Common myeloid progenitor, CD34-positive (primary cell): ENCODE measurements around the gene UQCR11.

ENCODE experiments used
- CTCF ChIA-PET: fragments of 350-600 bp; sonication (Branson Sonifier 250); formaldehyde crosslinking; loops from one replicate; lab custom pipeline; 2021; ENCODE audit warnings: antibody characterized with exemption; lab: Charles Lee
- POLR2A ChIA-PET: fragments of 350-600 bp; sonication (Branson Sonifier 250); formaldehyde crosslinking; loops from one replicate; lab custom pipeline; 2021; ENCODE audit warnings: antibody characterized with exemption; lab: Charles Lee
- DNase-seq, 3 donors: peaks; one replicate each; pipeline versions ENCODE4 v3.0.0 to v3.0.0-alpha.2; 2013
- H3K27ac ChIP-seq, 2 experiments: 1 replicate in 1 of 2; 2 replicates in 1 of 2; pipeline ENCODE4 v1.7.0; 2013; ENCODE audit warnings: inconsistent platforms in 2 of 2, low read length in 2 of 2, mild to moderate bottlenecking in 2 of 2, low read depth in 1 of 2, moderate library complexity in 1 of 2; ENCODE audit not compliant: severe bottlenecking in 2 of 2, insufficient read depth in 1 of 2, poor library complexity in 1 of 2
- H3K27me3 ChIP-seq, 5 experiments: replicated peaks in 2 of 5; 1 replicate in 3 of 5; 2 replicates in 2 of 5; pipeline versions ENCODE4 v1.6.1 to v1.7.0; 2013; ENCODE audit warnings: low read length in 4 of 5, mild to moderate bottlenecking in 2 of 5, moderate library complexity in 2 of 5, inconsistent platforms in 1 of 5; ENCODE audit not compliant: insufficient read depth in 5 of 5, control insufficient read depth in 4 of 5
- H3K36me3 ChIP-seq, 4 experiments: 1 replicate in 2 of 4; 2 replicates in 2 of 4; pipeline versions ENCODE4 v1.6.1 to v1.7.0; 2013; ENCODE audit warnings: low read length in 3 of 4, control low read depth in 1 of 4, mild to moderate bottlenecking in 1 of 4; ENCODE audit not compliant: control insufficient read depth in 4 of 4, insufficient read depth in 4 of 4
- H3K4me1 ChIP-seq, 4 experiments: 1 replicate in 3 of 4; 2 replicates in 1 of 4; pipeline versions ENCODE4 v1.6.1 to v1.7.1; 2013; ENCODE audit warnings: low read length in 3 of 4, mild to moderate bottlenecking in 3 of 4, control low read depth in 1 of 4, inconsistent platforms in 1 of 4, moderate library complexity in 1 of 4; ENCODE audit not compliant: control insufficient read depth in 4 of 4, insufficient read depth in 4 of 4; ENCODE audit errors: control extremely low read depth in 1 of 4
- H3K4me3 ChIP-seq, 7 experiments: 1 replicate in 4 of 7; 2 replicates in 3 of 7; pipeline versions ENCODE4 v1.5.1 to v1.7.0; 2013; ENCODE audit warnings: mild to moderate bottlenecking in 7 of 7, low read length in 6 of 7, moderate library complexity in 6 of 7, inconsistent platforms in 2 of 7, low read depth in 2 of 7, control low read depth in 1 of 7; ENCODE audit not compliant: insufficient read depth in 4 of 7, control insufficient read depth in 1 of 7; ENCODE audit errors: extremely low read depth in 1 of 7
- H3K9me3 ChIP-seq, 5 experiments: 1 replicate in 4 of 5; 2 replicates in 1 of 5; pipeline versions ENCODE4 v1.6.1 to v1.7.1; 2013; ENCODE audit warnings: low read length in 4 of 5, mild to moderate bottlenecking in 2 of 5, inconsistent platforms in 1 of 5, low read depth in 1 of 5, moderate library complexity in 1 of 5; ENCODE audit not compliant: control insufficient read depth in 4 of 5, insufficient read depth in 2 of 5; ENCODE audit errors: control extremely low read depth in 1 of 5
- WGBS: methylation state at CpG from one replicate; pipeline ENCODE4 v1.1.5; 2013; ENCODE audit not compliant: insufficient coverage; 5-methylcytosine and 5-hydroxymethylcytosine counted together

UQCR11 gene

GRCh38 chr19:1630012-1630411 is 24.8 kb upstream of the UQCR11 start:
- peaks cover 8 to 52% (median 34%) of the 10 kb centered on the region in 4 experiments for H3K36me3 ChIP-seq
- CTCF ChIA-PET, result no interaction called here
- DNase-seq, result no peak
- H3K27me3 ChIP-seq, result no peaks in the 10 kb centered on the region
- H3K27ac ChIP-seq, result no peak overlapping the region
- POLR2A ChIA-PET, result no interaction called here
- H3K9me3 ChIP-seq, result no peaks in the 10 kb centered on the region
- H3K4me3 ChIP-seq, result no peak overlapping the region
- no peaks in the 10 kb centered on the region for H3K4me1 ChIP-seq
- WGBS, result 89% methylated on average over 15 of the region's 20 CpGs

- Histone ChIP-seq H3K36me3 (peaks cover 6 to 52% (median 29%) of the 10 kb centered on the region in 4 experiments), H3K9me3 (no peaks in the 10 kb centered on the region), H3K4me3 (no peak overlapping the region), H3K4me1 (peaks cover 0 to 3% (median 0%) of the 10 kb centered on the region in 4 experiments), H3K27me3 (no peaks in the 10 kb centered on the region), H3K27ac (no peak overlapping the region)
- 97% methylated on average over 19 of the region's 24 CpGs for WGBS
- ChIA-PET POLR2A (no interaction called here), CTCF (no interaction called here)
- DNase-seq, result no peak
Measured at GRCh38 chr19:1629256-1629808, 24.1 kb upstream of the UQCR11 start.

- Histone ChIP-seq H3K4me3 (no peak overlapping the region), H3K9me3 (no peaks in the 10 kb centered on the region), H3K36me3 (peaks cover 6 to 55% (median 25%) of the 10 kb centered on the region in 4 experiments), H3K27ac (no peak overlapping the region), H3K4me1 (peaks cover 0 to 3% (median 0%) of the 10 kb centered on the region in 4 experiments), H3K27me3 (no peaks in the 10 kb centered on the region)
- POLR2A ChIA-PET, result no interaction called here
- 98% methylated on average over 16 of the region's 17 CpGs for WGBS
- DNase-seq, result no peak
- CTCF ChIA-PET, result interaction anchor here (1.1 kb wide), 1 partner anchor 15 kb away, joined by 3 read pairs; no protein-coding TSS in a partner anchor
Measured at GRCh38 chr19:1627194-1627593, 21.9 kb upstream of the UQCR11 start.

GRCh38 chr19:1626417-1627010 is 21.3 kb upstream of the UQCR11 start:
- no peak overlapping the region for H3K4me3 ChIP-seq
- ChIA-PET CTCF (interaction anchor here (1.1 kb wide), 1 partner anchor 14 kb away, joined by 3 read pairs; no protein-coding TSS in a partner anchor), POLR2A (no interaction called here)
- 99% methylated on average over 26 of the region's 32 CpGs for WGBS
- no peak overlapping the region for H3K27ac ChIP-seq
- no peak for DNase-seq
- peaks cover 6 to 52% (median 27%) of the 10 kb centered on the region in 4 experiments for H3K36me3 ChIP-seq
- no peaks in the 10 kb centered on the region for H3K9me3 ChIP-seq
- no peaks in the 10 kb centered on the region for H3K27me3 ChIP-seq
- H3K4me1 ChIP-seq, result peaks cover 0 to 3% (median 0%) of the 10 kb centered on the region in 4 experiments

- POLR2A ChIA-PET, result interaction anchor here (0.9 kb wide), 1 partner anchor 27 kb away, joined by 4 read pairs; no protein-coding TSS in a partner anchor
- CTCF ChIA-PET, result interaction anchor here (0.5 to 1.7 kb wide), 7 partner anchors 15 to 168 kb away, joined by 3 to 7 read pairs (median 3); no protein-coding TSS in a partner anchor
- Histone ChIP-seq H3K27ac (no peak overlapping the region), H3K27me3 (no peaks in the 10 kb centered on the region), H3K36me3 (peaks cover 4 to 58% (median 34%) of the 10 kb centered on the region in 4 experiments), H3K4me3 (no peak overlapping the region), H3K9me3 (no peaks in the 10 kb centered on the region), H3K4me1 (peaks cover 0 to 3% (median 0%) of the 10 kb centered on the region in 4 experiments)
- DNase-seq, result peak; percentile 57 to 88 (median 84)
- 67% methylated on average over 21 of the region's 23 CpGs for WGBS
Measured at GRCh38 chr19:1624458-1624857, 19.2 kb upstream of the UQCR11 start.

GRCh38 chr19:1622541-1622940 is 17.3 kb upstream of the UQCR11 start:
- POLR2A ChIA-PET, result no interaction called here
- peaks cover 0 to 3% (median 0%) of the 10 kb centered on the region in 4 experiments for H3K4me1 ChIP-seq
- no peak for DNase-seq
- 98% methylated on average over 4 of the region's 5 CpGs for WGBS
- H3K4me3 ChIP-seq, result no peak overlapping the region
- no peaks in the 10 kb centered on the region for H3K9me3 ChIP-seq
- no peak overlapping the region for H3K27ac ChIP-seq
- H3K27me3 ChIP-seq, result no peaks in the 10 kb centered on the region
- CTCF ChIA-PET, result interaction anchor here (0.8 to 1.3 kb wide), 3 partner anchors 48 to 145 kb away, joined by 3 to 5 read pairs (median 3); no protein-coding TSS in a partner anchor
- H3K36me3 ChIP-seq, result peaks cover 7 to 72% (median 46%) of the 10 kb centered on the region in 4 experiments

- H3K4me1 ChIP-seq, result peaks cover 0 to 3% (median 0%) of the 10 kb centered on the region in 4 experiments
- no peaks in the 10 kb centered on the region for H3K9me3 ChIP-seq
- 98% methylated on average over 21 of the region's 23 CpGs for WGBS
- POLR2A ChIA-PET, result no interaction called here
- DNase-seq, result no peak
- CTCF ChIA-PET, result interaction anchor here (0.8 kb wide), 1 partner anchor 49 kb away, joined by 3 read pairs; no protein-coding TSS in a partner anchor
- no peak overlapping the region for H3K27ac ChIP-seq
- no peak overlapping the region for H3K4me3 ChIP-seq
- H3K36me3 ChIP-seq, result peaks cover 9 to 78% (median 50%) of the 10 kb centered on the region in 4 experiments
- H3K27me3 ChIP-seq, result no peaks in the 10 kb centered on the region
Measured at GRCh38 chr19:1622007-1622406, 16.7 kb upstream of the UQCR11 start.
